ENCODE data around the gene FUZ.

The FUZ gene

DNA sequence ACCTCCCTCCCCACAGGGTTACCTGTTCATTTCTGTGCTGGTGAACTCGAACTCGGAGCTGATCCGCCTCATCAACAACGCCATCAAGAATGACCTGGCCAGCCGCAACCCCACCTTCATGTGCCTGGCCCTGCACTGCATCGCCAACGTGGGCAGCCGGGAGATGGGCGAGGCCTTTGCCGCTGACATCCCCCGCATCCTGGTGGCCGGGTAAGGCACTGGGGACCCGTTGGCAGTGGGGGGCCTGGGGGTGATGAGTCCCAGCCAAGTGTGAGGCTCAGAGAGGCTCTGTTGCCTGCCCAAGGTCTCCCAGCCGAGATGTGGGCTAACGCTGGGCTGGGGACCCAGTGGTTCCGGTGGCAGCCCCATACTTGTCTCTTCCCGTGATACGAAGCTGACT is 30.6 kb downstream of the FUZ start:
- Histone ChIP-seq H3K27me3 (replicated peaks; ENCODE audit: control insufficient read depth, insufficient read depth, low read length, poor library complexity, severe bottlenecking) (no peaks in the 10 kb centered on the region), H3K36me3 (ENCODE audit: control insufficient read depth, insufficient read depth, low read length) (peaks cover 20% of the 10 kb centered on the region), H3K4me3 (ENCODE audit: insufficient read depth, low read depth, low read length, poor library complexity, severe bottlenecking) (no peak overlapping the region), H3K4me1 (ENCODE audit: control insufficient read depth, insufficient read depth, low read length, poor library complexity, severe bottlenecking) (no peaks in the 10 kb centered on the region), H3K9me3 (ENCODE audit: control insufficient read depth, low read length) (no peaks in the 10 kb centered on the region), H3K27ac (ENCODE audit: insufficient read depth, low read length, poor library complexity, severe bottlenecking) (no peak overlapping the region)
- DNase-seq = no peak

DNA sequence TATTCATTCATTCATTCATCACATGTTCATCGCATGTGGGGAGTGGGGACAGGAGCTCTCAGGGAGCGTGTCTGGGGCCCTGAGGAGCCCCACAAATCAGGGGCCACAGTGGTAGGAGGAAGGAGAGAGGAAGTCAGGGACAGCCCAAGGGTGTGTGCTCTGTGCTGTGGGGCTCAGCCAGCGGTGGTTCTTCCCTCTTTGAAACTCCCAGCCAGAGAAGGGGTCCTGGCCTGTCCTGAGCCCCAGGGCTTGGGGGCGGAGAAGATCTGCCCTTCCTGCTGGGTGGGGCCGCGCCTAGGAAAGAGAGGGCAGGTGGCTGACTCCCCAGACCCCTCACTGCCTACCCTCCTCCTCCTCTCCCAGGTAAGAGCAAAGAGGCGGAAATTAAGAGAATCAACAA is 31.7 kb downstream of the FUZ start:
- H3K27ac ChIP-seq (ENCODE audit: insufficient read depth, low read length, poor library complexity, severe bottlenecking) = no peak overlapping the region
- H3K4me3 ChIP-seq (ENCODE audit: insufficient read depth, low read depth, low read length, poor library complexity, severe bottlenecking) = no peak overlapping the region
- no peaks in the 10 kb centered on the region for H3K4me1 ChIP-seq (ENCODE audit: control insufficient read depth, insufficient read depth, low read length, poor library complexity, severe bottlenecking)
- H3K9me3 ChIP-seq (ENCODE audit: control insufficient read depth, low read length) = no peaks in the 10 kb centered on the region
- DNase-seq = no peak
- H3K27me3 ChIP-seq (replicated peaks; ENCODE audit: control insufficient read depth, insufficient read depth, low read length, poor library complexity, severe bottlenecking) = no peaks in the 10 kb centered on the region
- peaks cover 16% of the 10 kb centered on the region for H3K36me3 ChIP-seq (ENCODE audit: control insufficient read depth, insufficient read depth, low read length)

GRCh38 chr19:49780861-49781260 is 32.2 kb downstream of the FUZ start:
- no peak overlapping the region for H3K27ac ChIP-seq (ENCODE audit: insufficient read depth, low read length, poor library complexity, severe bottlenecking)
- no peaks in the 10 kb centered on the region for H3K4me1 ChIP-seq (ENCODE audit: control insufficient read depth, insufficient read depth, low read length, poor library complexity, severe bottlenecking)

GRCh38 chr19:49779731-49780555 is 33.1 kb downstream of the FUZ start:
- Histone ChIP-seq H3K27ac (ENCODE audit: insufficient read depth, low read length, poor library complexity, severe bottlenecking) (no peak overlapping the region), H3K36me3 (ENCODE audit: control insufficient read depth, insufficient read depth, low read length) (peaks cover 15% of the 10 kb centered on the region), H3K4me1 (ENCODE audit: control insufficient read depth, insufficient read depth, low read length, poor library complexity, severe bottlenecking) (no peaks in the 10 kb centered on the region), H3K4me3 (ENCODE audit: insufficient read depth, low read depth, low read length, poor library complexity, severe bottlenecking) (no peak overlapping the region), H3K9me3 (ENCODE audit: control insufficient read depth, low read length) (no peaks in the 10 kb centered on the region), H3K27me3 (replicated peaks; ENCODE audit: control insufficient read depth, insufficient read depth, low read length, poor library complexity, severe bottlenecking) (no peaks in the 10 kb centered on the region)
- no peak for DNase-seq

More at GRCh38 chr19:49780861-49781260, 32.2 kb downstream of the FUZ start:
- Histone ChIP-seq H3K27me3 (replicated peaks; ENCODE audit: control insufficient read depth, insufficient read depth, low read length, poor library complexity, severe bottlenecking) (no peaks in the 10 kb centered on the region), H3K9me3 (ENCODE audit: control insufficient read depth, low read length) (no peaks in the 10 kb centered on the region), H3K36me3 (ENCODE audit: control insufficient read depth, insufficient read depth, low read length) (peaks cover 15% of the 10 kb centered on the region), H3K4me3 (ENCODE audit: insufficient read depth, low read depth, low read length, poor library complexity, severe bottlenecking) (no peak overlapping the region)
- no peak for DNase-seq

DNA sequence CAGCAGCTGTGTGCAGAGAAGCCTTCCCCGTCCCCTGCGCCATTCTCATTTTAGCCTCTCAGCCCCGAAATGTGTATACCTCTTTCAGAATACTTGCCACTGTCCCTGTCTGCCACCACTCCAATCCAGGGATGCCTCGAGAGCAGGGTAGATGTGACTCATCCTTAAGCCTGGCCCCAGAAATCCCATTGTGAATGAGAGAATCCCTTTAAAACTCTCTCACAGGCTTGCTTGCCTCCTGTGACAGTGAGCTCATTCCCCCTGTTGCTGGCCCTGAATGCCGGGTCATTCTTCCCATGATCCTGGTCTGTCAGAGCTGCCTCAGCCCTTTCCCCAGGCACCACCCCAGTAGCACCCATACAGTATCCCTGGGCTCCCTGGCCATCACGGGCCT is 36.7 kb downstream of the FUZ start:
- no peaks in the 10 kb centered on the region for H3K27me3 ChIP-seq (replicated peaks; ENCODE audit: control insufficient read depth, insufficient read depth, low read length, poor library complexity, severe bottlenecking)
- H3K4me3 ChIP-seq (ENCODE audit: insufficient read depth, low read depth, low read length, poor library complexity, severe bottlenecking) = no peak overlapping the region
- no peaks in the 10 kb centered on the region for H3K9me3 ChIP-seq (ENCODE audit: control insufficient read depth, low read length)
- H3K36me3 ChIP-seq (ENCODE audit: control insufficient read depth, insufficient read depth, low read length) = no peaks in the 10 kb centered on the region
- H3K4me1 ChIP-seq (ENCODE audit: control insufficient read depth, insufficient read depth, low read length, poor library complexity, severe bottlenecking) = no peaks in the 10 kb centered on the region
- no peak for DNase-seq
- H3K27ac ChIP-seq (ENCODE audit: insufficient read depth, low read length, poor library complexity, severe bottlenecking) = no peak overlapping the region

GRCh38 chr19:49775742-49776370 is 37.2 kb downstream of the FUZ start:
- H3K27ac ChIP-seq (ENCODE audit: insufficient read depth, low read length, poor library complexity, severe bottlenecking) = no peak overlapping the region
- no peaks in the 10 kb centered on the region for H3K4me1 ChIP-seq (ENCODE audit: control insufficient read depth, insufficient read depth, low read length, poor library complexity, severe bottlenecking)
- no peaks in the 10 kb centered on the region for H3K9me3 ChIP-seq (ENCODE audit: control insufficient read depth, low read length)
- DNase-seq = no peak
- H3K27me3 ChIP-seq (replicated peaks; ENCODE audit: control insufficient read depth, insufficient read depth, low read length, poor library complexity, severe bottlenecking) = no peaks in the 10 kb centered on the region
- no peaks in the 10 kb centered on the region for H3K36me3 ChIP-seq (ENCODE audit: control insufficient read depth, insufficient read depth, low read length)
- H3K4me3 ChIP-seq (ENCODE audit: insufficient read depth, low read depth, low read length, poor library complexity, severe bottlenecking) = no peak overlapping the region

- H3K27ac ChIP-seq (ENCODE audit: insufficient read depth, low read length, poor library complexity, severe bottlenecking) = no peak overlapping the region
- no peaks in the 10 kb centered on the region for H3K27me3 ChIP-seq (replicated peaks; ENCODE audit: control insufficient read depth, insufficient read depth, low read length, poor library complexity, severe bottlenecking)
- no peaks in the 10 kb centered on the region for H3K9me3 ChIP-seq (ENCODE audit: control insufficient read depth, low read length)
- DNase-seq = no peak
- H3K4me3 ChIP-seq (ENCODE audit: insufficient read depth, low read depth, low read length, poor library complexity, severe bottlenecking) = no peak overlapping the region
- H3K4me1 ChIP-seq (ENCODE audit: control insufficient read depth, insufficient read depth, low read length, poor library complexity, severe bottlenecking) = no peaks in the 10 kb centered on the region
- H3K36me3 ChIP-seq (ENCODE audit: control insufficient read depth, insufficient read depth, low read length) = no peaks in the 10 kb centered on the region
Measured at GRCh38 chr19:49774969-49775368, 38.1 kb downstream of the FUZ start.

- Histone ChIP-seq H3K9me3 (ENCODE audit: control insufficient read depth, low read length) (no peaks in the 10 kb centered on the region), H3K4me3 (ENCODE audit: insufficient read depth, low read depth, low read length, poor library complexity, severe bottlenecking) (no peak overlapping the region), H3K27ac (ENCODE audit: insufficient read depth, low read length, poor library complexity, severe bottlenecking) (no peak overlapping the region), H3K4me1 (ENCODE audit: control insufficient read depth, insufficient read depth, low read length, poor library complexity, severe bottlenecking) (no peaks in the 10 kb centered on the region), H3K27me3 (replicated peaks; ENCODE audit: control insufficient read depth, insufficient read depth, low read length, poor library complexity, severe bottlenecking) (no peaks in the 10 kb centered on the region), H3K36me3 (ENCODE audit: control insufficient read depth, insufficient read depth, low read length) (no peaks in the 10 kb centered on the region)
- no peak for DNase-seq
Measured at GRCh38 chr19:49773663-49774350, 39.3 kb downstream of the FUZ start.

GRCh38 chr19:49772850-49773432 is 40.2 kb downstream of the FUZ start:
- no peaks in the 10 kb centered on the region for H3K27me3 ChIP-seq (replicated peaks; ENCODE audit: control insufficient read depth, insufficient read depth, low read length, poor library complexity, severe bottlenecking)
- no peaks in the 10 kb centered on the region for H3K36me3 ChIP-seq (ENCODE audit: control insufficient read depth, insufficient read depth, low read length)
- H3K4me3 ChIP-seq (ENCODE audit: insufficient read depth, low read depth, low read length, poor library complexity, severe bottlenecking) = no peak overlapping the region
- H3K9me3 ChIP-seq (ENCODE audit: control insufficient read depth, low read length) = no peaks in the 10 kb centered on the region
- DNase-seq = no peak
- H3K4me1 ChIP-seq (ENCODE audit: control insufficient read depth, insufficient read depth, low read length, poor library complexity, severe bottlenecking) = peaks cover 7% of the 10 kb centered on the region
- no peak overlapping the region for H3K27ac ChIP-seq (ENCODE audit: insufficient read depth, low read length, poor library complexity, severe bottlenecking)

Data from effector memory CD4-positive, alpha-beta T cell (primary cell).